DND-41 (cell line): ENCODE data around the gene TRIM21.

ENCODE experiments used
- ATAC-seq: fragments of 200-7000 bp; cut with Tn5 transposase; 3 replicates; pipeline ENCODE4 v1.9.1; 2021; ENCODE audit warnings: low read depth; ENCODE audit not compliant: insufficient read depth
- DNase-seq: peaks from one replicate; pipeline ENCODE4 v3.0.0-alpha.2; 2020
- H2AFZ ChIP-seq: 2 replicates; pipeline ENCODE4 v1.6.0; 2012; ENCODE audit warnings: low read depth, low read length
- H3K27ac ChIP-seq: 2 replicates; pipeline ENCODE4 v1.5.1; 2012; ENCODE audit warnings: low read length, inconsistent platforms
- H3K27me3 ChIP-seq: fragments of 200-600 bp; sonication (generic); 2 replicates; pipeline ENCODE4 v1.6.0; 2012; ENCODE audit warnings: low read length, mild to moderate bottlenecking, inconsistent platforms; ENCODE audit not compliant: insufficient read depth, poor library complexity
- H3K36me3 ChIP-seq: 2 replicates; pipeline ENCODE4 v1.5.1; 2012; ENCODE audit warnings: low read length, inconsistent platforms; ENCODE audit not compliant: insufficient read depth
- H3K4me1 ChIP-seq: 2 replicates; pipeline ENCODE4 v1.5.1; 2012; ENCODE audit warnings: mild to moderate bottlenecking, low read length; ENCODE audit not compliant: insufficient read depth
- H3K4me2 ChIP-seq: 2 replicates; pipeline ENCODE4 v1.6.0; 2012; ENCODE audit warnings: mild to moderate bottlenecking, moderate library complexity, low read length, inconsistent platforms; ENCODE audit not compliant: insufficient read depth
- H3K4me3 ChIP-seq, 2 experiments: fragments of 200-600 bp in 1 of 2; shearing (Covaris generic) in 1 of 2; 2 replicates each; pipeline ENCODE4 v1.5.1; 2012 to 2016; ENCODE audit warnings: inconsistent platforms in 2 of 2, low read length in 2 of 2, mild to moderate bottlenecking in 2 of 2, low read depth in 1 of 2, moderate library complexity in 1 of 2
- H3K79me2 ChIP-seq: 2 replicates; pipeline ENCODE4 v1.6.0; 2012; ENCODE audit warnings: low read length, inconsistent platforms; ENCODE audit not compliant: insufficient read depth
- H3K9ac ChIP-seq: 2 replicates; pipeline ENCODE4 v1.6.0; 2012; ENCODE audit warnings: low read depth, mild to moderate bottlenecking, inconsistent platforms, low read length, moderate library complexity
- H3K9me3 ChIP-seq: 2 replicates; pipeline ENCODE4 v1.5.1; 2012; ENCODE audit warnings: low read length, moderate library complexity, mild to moderate bottlenecking, inconsistent platforms; ENCODE audit not compliant: insufficient read depth, severe bottlenecking
- H4K20me1 ChIP-seq: 2 replicates; pipeline ENCODE4 v1.6.0; 2012; ENCODE audit warnings: low read length; ENCODE audit not compliant: insufficient read depth
- CTCF ChIP-seq: IDR thresholded peaks from 2 replicates; pipeline ENCODE4 v1.5.1; 2012; ENCODE audit warnings: borderline replicate concordance, low read length, moderate library complexity, mild to moderate bottlenecking; ENCODE audit not compliant: poor library complexity, severe bottlenecking; ENCODE audit errors: extremely low read depth
- EZH2 ChIP-seq: IDR thresholded peaks from 3 replicates; pipeline ENCODE4 v1.6.1; 2012; ENCODE audit warnings: borderline replicate concordance, low read depth, mild to moderate bottlenecking, moderate library complexity, low read length, inconsistent platforms; ENCODE audit not compliant: severe bottlenecking

Gene TRIM21

GRCh38 chr11:4385978-4386740, 7.3 kb downstream of the TRIM21 start:
- Histone ChIP-seq H3K27me3 (no peaks in the 10 kb centered on the region), H3K36me3 (peaks cover 49% of the 10 kb centered on the region)
- no peak for ATAC-seq

DNA sequence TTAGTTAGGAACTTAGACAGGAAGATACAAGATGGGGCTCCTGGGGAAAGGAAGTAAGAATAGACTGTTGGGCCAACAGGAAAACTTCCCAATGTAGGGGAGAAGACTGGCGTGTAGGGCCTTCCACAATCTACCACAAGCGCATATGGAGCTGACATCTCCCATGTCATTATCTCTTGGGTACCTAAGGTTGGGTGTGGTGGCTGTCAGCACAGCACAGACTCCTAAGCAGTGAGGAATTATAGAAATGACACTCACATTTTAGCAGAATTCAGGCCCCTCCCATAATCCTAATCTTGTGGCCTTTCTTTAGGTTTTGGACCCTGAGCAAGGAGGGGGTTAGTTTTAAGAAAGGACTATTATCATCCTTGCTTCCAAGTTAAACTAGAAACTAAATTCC, 11.6 kb downstream of the TRIM21 start:
- no peak overlapping the region for H3K27ac ChIP-seq

More at GRCh38 chr11:4385978-4386740, 7.3 kb downstream of the TRIM21 start:
- H3K4me1 ChIP-seq, result no peaks in the 10 kb centered on the region
- H3K9ac ChIP-seq, result no peak overlapping the region
- no peak overlapping the region for H3K4me2 ChIP-seq
- no peak overlapping the region for H3K27ac ChIP-seq
- DNase-seq, result no peak
- H3K79me2 ChIP-seq, result no peaks in the 10 kb centered on the region
- H3K4me3 ChIP-seq, result no peak overlapping the region
- no peak for TF ChIP-seq CTCF
- H2AFZ ChIP-seq, result no peak overlapping the region
- no peaks in the 10 kb centered on the region for H3K9me3 ChIP-seq
- H4K20me1 ChIP-seq, result no peaks in the 10 kb centered on the region

DNA sequence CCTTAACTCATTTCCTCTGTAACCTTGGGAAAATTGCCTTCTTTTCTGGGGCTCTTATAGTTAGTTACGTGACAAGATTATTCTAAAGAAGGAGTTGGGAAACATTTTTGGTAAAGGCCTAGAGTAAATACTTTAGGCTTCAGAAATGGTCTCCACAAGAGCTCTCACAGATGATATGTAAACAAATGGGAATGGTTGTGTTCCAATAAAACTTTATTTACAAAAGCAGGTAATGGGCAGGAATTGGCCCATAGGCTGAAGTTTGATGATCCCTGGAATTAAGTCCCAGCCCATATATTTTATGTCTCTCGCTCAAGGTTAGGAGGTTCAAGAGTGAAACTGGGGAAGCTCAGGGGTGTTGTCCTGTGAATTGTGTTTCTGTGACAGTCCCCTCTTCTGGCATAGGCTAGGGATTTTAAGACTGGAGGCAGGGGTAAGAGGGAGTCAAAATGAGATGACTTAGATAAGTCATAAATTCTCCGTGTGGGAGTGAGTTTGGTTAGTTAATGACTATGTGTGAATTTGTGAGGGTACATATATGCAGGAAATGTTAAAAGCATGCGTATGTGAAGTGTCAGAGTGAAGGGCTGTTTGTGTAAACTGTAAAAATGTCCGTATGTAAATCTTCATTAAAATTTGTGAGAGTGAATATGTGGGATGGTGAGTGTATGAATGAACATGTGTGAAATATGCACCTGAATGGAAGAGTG, 17.9 kb downstream of the TRIM21 start:
- Histone ChIP-seq H3K4me3 (no peak overlapping the region), H3K27ac (no peak overlapping the region), H3K4me1 (no peaks in the 10 kb centered on the region), H3K36me3 (no peaks in the 10 kb centered on the region), H3K27me3 (peaks cover 19% of the 10 kb centered on the region), H3K9me3 (no peaks in the 10 kb centered on the region), H3K79me2 (no peaks in the 10 kb centered on the region), H3K4me2 (no peak overlapping the region), H3K9ac (no peak overlapping the region), H2AFZ (no peak overlapping the region), H4K20me1 (no peaks in the 10 kb centered on the region)
- DNase-seq (no peak), ATAC-seq (no peak)
- TF ChIP-seq CTCF, result no peak
- no peak for TF ChIP-seq EZH2

More for the DNA sequence above, 11.6 kb downstream of the TRIM21 start:
- Histone ChIP-seq H3K79me2 (no peaks in the 10 kb centered on the region), H2AFZ (no peak overlapping the region), H3K9me3 (no peaks in the 10 kb centered on the region), H3K4me2 (no peak overlapping the region), H3K27me3 (peaks cover 7% of the 10 kb centered on the region), H4K20me1 (no peaks in the 10 kb centered on the region), H3K36me3 (peaks cover 17% of the 10 kb centered on the region), H3K9ac (no peak overlapping the region), H3K4me1 (no peaks in the 10 kb centered on the region), H3K4me3 (no peak overlapping the region)
- no peak for TF ChIP-seq EZH2
- ATAC-seq (no peak), DNase-seq (no peak)

DNA sequence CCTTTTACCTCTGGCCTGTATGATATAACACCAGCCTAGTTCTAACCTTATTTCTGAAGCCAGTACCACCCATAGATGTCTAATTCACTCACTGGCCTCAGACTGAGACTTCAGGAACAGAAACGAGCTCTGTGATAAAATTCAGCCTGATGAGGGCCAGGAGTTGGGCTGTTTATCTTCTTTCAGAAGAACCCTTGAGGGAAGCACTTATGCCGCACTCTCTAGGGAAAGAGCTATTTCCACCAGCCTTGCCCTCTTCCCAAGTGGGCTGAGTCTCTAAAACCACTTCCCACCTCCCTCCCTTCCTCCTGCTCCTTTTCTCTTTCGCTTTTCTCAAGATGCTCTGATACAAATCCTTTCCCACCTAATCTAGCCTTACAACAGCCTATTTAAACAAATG, 23.3 kb downstream of the TRIM21 start:
- ATAC-seq, result no peak
- Histone ChIP-seq H3K4me2 (no peak overlapping the region), H3K27me3 (peaks cover 20% of the 10 kb centered on the region), H3K36me3 (no peaks in the 10 kb centered on the region), H3K27ac (no peak overlapping the region), H3K4me3 (no peak overlapping the region), H4K20me1 (no peaks in the 10 kb centered on the region), H2AFZ (no peak overlapping the region), H3K79me2 (no peaks in the 10 kb centered on the region), H3K9ac (no peak overlapping the region), H3K9me3 (no peaks in the 10 kb centered on the region), H3K4me1 (no peaks in the 10 kb centered on the region)
- TF ChIP-seq CTCF (no peak), EZH2 (no peak)
- no peak for DNase-seq
